Chondrocyte (in vitro differentiated cells): Measurements from ENCODE around the gene ATP9A. TPM values are rescaled to one million over a fixed set of nuclear protein-coding genes. Genes with fewer than 3 reads are reported as not detected.

ENCODE experiments used
- DNase-seq: peaks from one replicate; pipeline ENCODE4 v3.0.0; 2021; ENCODE audit warnings: mixed read lengths, low spot score
- H3K27ac Mint-ChIP-seq: one replicate; pipeline ENCODE4 v1.8.0; 2021; ENCODE audit warnings: mild to moderate bottlenecking, moderate library complexity, mixed read lengths; ENCODE audit not compliant: unreplicated experiment
- H3K27me3 Mint-ChIP-seq: 2 replicates; pipeline ENCODE4 v1.8.0; 2021; ENCODE audit warnings: low read depth, mixed read lengths
- H3K36me3 Mint-ChIP-seq: 2 replicates; pipeline ENCODE4 v1.8.0; 2021; ENCODE audit warnings: low read depth, mixed read lengths
- H3K4me1 Mint-ChIP-seq: 2 replicates; pipeline ENCODE4 v1.8.0; 2021; ENCODE audit warnings: low read depth, mild to moderate bottlenecking, mixed read lengths
- H3K4me3 Mint-ChIP-seq: one replicate; pipeline ENCODE4 v1.8.0; 2021; ENCODE audit warnings: mild to moderate bottlenecking, moderate library complexity, mixed read lengths; ENCODE audit not compliant: unreplicated experiment
- H3K9me3 Mint-ChIP-seq: 2 replicates; pipeline ENCODE4 v1.8.0; 2021; ENCODE audit warnings: low read depth, mixed read lengths
- CTCF ChIP-seq: fragments of 200-600 bp; sonication (generic); IDR thresholded peaks from 2 replicates; pipeline ENCODE4 v1.5.0; 2021; ENCODE audit warnings: antibody characterized with exemption, mild to moderate bottlenecking, moderate library complexity
- total RNA-seq: library from RNA; stranded (reverse); gene quantifications from 3 replicates; pipeline ENCODE4 v1.2.1, GENCODE V29; 2021

ATP9A gene
- total RNA-seq, 1 donor from 2014 or later = 43.1 TPM

GRCh38 chr20:51566594-51566993, 201.6 kb downstream of the ATP9A start:
- Mint-ChIP-seq H3K4me1 (peaks cover 29% of the 10 kb centered on the region), H3K9me3 (no peaks in the 10 kb centered on the region), H3K27ac (no peak overlapping the region), H3K4me3 (no peak overlapping the region), H3K27me3 (peaks cover 3% of the 10 kb centered on the region), H3K36me3 (no peaks in the 10 kb centered on the region)
- DNase-seq = no peak
- no peak for TF ChIP-seq CTCF

GRCh38 chr20:51565298-51566144, 202.7 kb downstream of the ATP9A start:
- no peak overlapping the region for H3K4me3 Mint-ChIP-seq
- DNase-seq = no peak
- TF ChIP-seq CTCF = no peak
- peak overlapping the region; percentile 39 for H3K27ac Mint-ChIP-seq
- H3K36me3 Mint-ChIP-seq = no peaks in the 10 kb centered on the region
- H3K27me3 Mint-ChIP-seq = peaks cover 3% of the 10 kb centered on the region
- H3K4me1 Mint-ChIP-seq = peaks cover 40% of the 10 kb centered on the region
- H3K9me3 Mint-ChIP-seq = no peaks in the 10 kb centered on the region

- TF ChIP-seq CTCF = peak; percentile 25
- H3K4me1 Mint-ChIP-seq = peaks cover 46% of the 10 kb centered on the region
- H3K36me3 Mint-ChIP-seq = no peaks in the 10 kb centered on the region
- peak overlapping the region; percentile 98 for H3K27ac Mint-ChIP-seq
- no peaks in the 10 kb centered on the region for H3K9me3 Mint-ChIP-seq
- peaks cover 3% of the 10 kb centered on the region for H3K27me3 Mint-ChIP-seq
- DNase-seq = no peak
- peak overlapping the region; percentile 82 for H3K4me3 Mint-ChIP-seq
Measured at GRCh38 chr20:51563486-51564332, 204.5 kb downstream of the ATP9A start.

GRCh38 chr20:51563174-51563485, 205.1 kb downstream of the ATP9A start:
- Mint-ChIP-seq H3K27ac (peak overlapping the region; percentile 98), H3K9me3 (no peaks in the 10 kb centered on the region), H3K27me3 (peaks cover 3% of the 10 kb centered on the region), H3K4me3 (peak overlapping the region; percentile 82), H3K36me3 (no peaks in the 10 kb centered on the region), H3K4me1 (peaks cover 46% of the 10 kb centered on the region)
- no peak for DNase-seq
- TF ChIP-seq CTCF = no peak

- Mint-ChIP-seq H3K4me1 (peaks cover 46% of the 10 kb centered on the region), H3K27ac (peak overlapping the region; percentile 98), H3K9me3 (no peaks in the 10 kb centered on the region), H3K27me3 (no peaks in the 10 kb centered on the region), H3K4me3 (peak overlapping the region; percentile 82), H3K36me3 (no peaks in the 10 kb centered on the region)
- TF ChIP-seq CTCF = peak; percentile 66
- no peak for DNase-seq
Measured at GRCh38 chr20:51562332-51563173, 205.6 kb downstream of the ATP9A start.
